ENCODE data around the gene SP3. TPM values are rescaled to one million over a fixed set of nuclear protein-coding genes. Genes with fewer than 3 reads are reported as not detected.

The SP3 gene
- total and polyA plus RNA-seq, 9 of the 15 experiments (the other 6 are each of a cell fraction or from before 2014, with no cell fraction given): 12.0 to 106 (median 74.9) TPM

- TF ChIP-seq EGR1 (conservative IDR thresholded peaks at IDR 0.05) (peak; percentile 89), POLR2AphosphoS2 (IDR thresholded peaks at IDR 0.05; ENCODE audit: low read length) (no peak), SUPT5H (IDR thresholded peaks at IDR 0.05) (peak; percentile 95), ZNF318 (IDR thresholded peaks at IDR 0.05; ENCODE audit: borderline replicate concordance in 1 of 2, low read depth in 1 of 2) (no peak), THRA (IDR thresholded peaks at IDR 0.05) (no peak), SMAD2 (IDR thresholded peaks at IDR 0.05; ENCODE audit: low read depth, low read length) (no peak), ZNF197 (CRISPR knock-in tag; IDR thresholded peaks at IDR 0.05; ENCODE audit: low read depth) (0 out of 2 replicates have a peak, but pooled peaks have one; percentile 11), FOXP4 (CRISPR knock-in tag; IDR thresholded peaks at IDR 0.05; ENCODE audit: borderline replicate concordance) (no peak), PML (IDR thresholded peaks at IDR 0.05; ENCODE audit: low read length) (peak; percentile 76; the same call in 1 of the 2 replicates), ZC3H4 (CRISPR knock-in tag; IDR thresholded peaks at IDR 0.05; ENCODE audit: borderline replicate concordance) (peak; percentile 92), ZNF280B (CRISPR knock-in tag; IDR thresholded peaks at IDR 0.05) (no peak), PTRF (tag; IDR thresholded peaks at IDR 0.05) (no peak), BACH1 (tag; IDR thresholded peaks at IDR 0.05) (no peak), POLR2AphosphoS5 (IDR thresholded peaks at IDR 0.05; ENCODE audit: control insufficient read depth, insufficient read depth, low read depth, low read length) (peak; percentile 95)
These were observed 405 bp downstream of the SP3 start (continued) for GRCh38 chr2:173964565-173965371.

All from K562 (cell line).